Mesendoderm (in vitro differentiated cells): Measurements from ENCODE around the gene PROX2.

Source experiments
- DNase-seq: peaks from one replicate; pipeline ENCODE4 v3.0.0; 2013
- H2AK5ac ChIP-seq: 2 replicates; pipeline ENCODE4 v1.6.1; 2013; ENCODE audit warnings: low read length, inconsistent platforms
- H2BK120ac ChIP-seq: 2 replicates; pipeline ENCODE4 v1.6.1; 2013; ENCODE audit warnings: low read depth, mild to moderate bottlenecking, low read length, moderate library complexity, mixed read lengths
- H2BK15ac ChIP-seq: replicated peaks from 2 replicates; pipeline ENCODE4 v1.6.1; 2013; ENCODE audit warnings: low read depth, mild to moderate bottlenecking, moderate library complexity
- H2BK5ac ChIP-seq: 2 replicates; pipeline ENCODE4 v1.6.1; 2013; ENCODE audit warnings: low read length, inconsistent platforms
- H3K18ac ChIP-seq: 2 replicates; pipeline ENCODE4 v1.6.1; 2013; ENCODE audit warnings: mild to moderate bottlenecking, low read length, mixed read lengths
- H3K23ac ChIP-seq: one replicate; pipeline ENCODE4 v1.6.1; 2013; ENCODE audit warnings: low read length
- H3K27ac ChIP-seq: 2 replicates; pipeline ENCODE4 v1.5.1; 2013; ENCODE audit warnings: low read depth, mild to moderate bottlenecking, inconsistent platforms, low read length, moderate library complexity
- H3K27me3 ChIP-seq: 2 replicates; pipeline ENCODE4 v1.6.1; 2013; ENCODE audit warnings: low read length, control low read depth, mild to moderate bottlenecking, inconsistent platforms; ENCODE audit not compliant: insufficient read depth, poor library complexity
- H3K36me3 ChIP-seq: 2 replicates; pipeline ENCODE4 v1.6.1; 2013; ENCODE audit warnings: low read length, inconsistent platforms; ENCODE audit not compliant: control insufficient read depth, insufficient read depth
- H3K4ac ChIP-seq: one replicate; pipeline ENCODE4 v1.6.1; 2013; ENCODE audit warnings: low read depth, mild to moderate bottlenecking, low read length, moderate library complexity
- H3K4me1 ChIP-seq: 2 replicates; pipeline ENCODE4 v1.6.1; 2013; ENCODE audit warnings: low read depth, low read length, inconsistent platforms; ENCODE audit not compliant: control insufficient read depth
- H3K4me2 ChIP-seq: 2 replicates; pipeline ENCODE4 v1.6.1; 2013; ENCODE audit warnings: low read length
- H3K4me3 ChIP-seq: 2 replicates; pipeline ENCODE4 v1.5.1; 2013; ENCODE audit warnings: mild to moderate bottlenecking, low read length
- H3K56ac ChIP-seq: one replicate; pipeline ENCODE4 v1.6.1; 2013; ENCODE audit warnings: low read length
- H3K79me1 ChIP-seq: 2 replicates; pipeline ENCODE4 v1.6.1; 2013; ENCODE audit warnings: low read length, inconsistent platforms
- H3K79me2 ChIP-seq: 2 replicates; pipeline ENCODE4 v1.6.1; 2013; ENCODE audit warnings: mild to moderate bottlenecking, low read length; ENCODE audit not compliant: control insufficient read depth, insufficient read depth
- H3K9ac ChIP-seq: 2 replicates; pipeline ENCODE4 v1.6.1; 2013; ENCODE audit warnings: low read length, inconsistent platforms
- H4K5ac ChIP-seq: one replicate; pipeline ENCODE4 v1.6.1; 2013; ENCODE audit warnings: low read length
- H4K8ac ChIP-seq: one replicate; pipeline ENCODE4 v1.6.1; 2013; ENCODE audit warnings: low read depth, mild to moderate bottlenecking, control low read depth, low read length, moderate library complexity
- WGBS: extraction: QIAGEN DNeasy Blood & Tissue Kit; methylation state at CpG from one replicate; pipeline ENCODE4 v1.1.7; 2013; ENCODE audit warnings: low lambda C conversion rate, missing lambda C conversion rate; ENCODE audit not compliant: insufficient coverage; ENCODE audit errors: extremely low coverage; 5-methylcytosine and 5-hydroxymethylcytosine counted together

Gene PROX2

DNA sequence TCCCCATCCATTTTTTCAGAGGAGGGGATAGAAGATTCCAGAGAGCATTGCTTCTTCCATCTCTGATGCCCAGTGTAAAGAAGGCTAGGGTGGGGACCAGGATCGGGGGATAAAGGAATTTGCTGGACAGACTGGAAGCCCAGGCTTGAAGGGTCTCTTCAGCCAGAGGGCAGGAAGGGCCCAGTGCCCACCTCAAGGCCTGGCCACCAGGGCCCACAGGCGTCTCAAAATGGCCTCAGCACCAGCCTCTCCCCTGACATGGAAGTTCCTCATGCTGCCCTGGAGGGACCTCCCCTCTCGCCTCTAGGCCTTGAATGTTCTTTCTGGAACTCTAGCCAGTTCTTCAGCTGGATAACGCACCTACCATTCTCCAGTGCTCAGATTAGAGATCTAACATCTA is 44.3 kb upstream of the PROX2 start:
- no CpG with 5 or more reads among the region's 4 CpGs for WGBS
- H3K4ac ChIP-seq: no peak overlapping the region
- H3K4me3 ChIP-seq: no peak overlapping the region
- H2BK120ac ChIP-seq: no peak overlapping the region
- no peak overlapping the region for H2AK5ac ChIP-seq
- no peak overlapping the region for H4K5ac ChIP-seq
- no peaks in the 10 kb centered on the region for H3K79me1 ChIP-seq
- no peaks in the 10 kb centered on the region for H3K36me3 ChIP-seq
- H3K4me2 ChIP-seq: no peak overlapping the region
- no peak overlapping the region for H2BK5ac ChIP-seq
- no peak overlapping the region for H3K56ac ChIP-seq
- no peaks in the 10 kb centered on the region for H3K4me1 ChIP-seq
- no peaks in the 10 kb centered on the region for H3K27me3 ChIP-seq
- H2BK15ac ChIP-seq: no peak overlapping the region
- no peak overlapping the region for H3K18ac ChIP-seq
- no peak overlapping the region for H3K9ac ChIP-seq
- H3K23ac ChIP-seq: no peak overlapping the region
- no peak overlapping the region for H3K27ac ChIP-seq
- H4K8ac ChIP-seq: no peak overlapping the region
- no peaks in the 10 kb centered on the region for H3K79me2 ChIP-seq
- DNase-seq: no peak

DNA sequence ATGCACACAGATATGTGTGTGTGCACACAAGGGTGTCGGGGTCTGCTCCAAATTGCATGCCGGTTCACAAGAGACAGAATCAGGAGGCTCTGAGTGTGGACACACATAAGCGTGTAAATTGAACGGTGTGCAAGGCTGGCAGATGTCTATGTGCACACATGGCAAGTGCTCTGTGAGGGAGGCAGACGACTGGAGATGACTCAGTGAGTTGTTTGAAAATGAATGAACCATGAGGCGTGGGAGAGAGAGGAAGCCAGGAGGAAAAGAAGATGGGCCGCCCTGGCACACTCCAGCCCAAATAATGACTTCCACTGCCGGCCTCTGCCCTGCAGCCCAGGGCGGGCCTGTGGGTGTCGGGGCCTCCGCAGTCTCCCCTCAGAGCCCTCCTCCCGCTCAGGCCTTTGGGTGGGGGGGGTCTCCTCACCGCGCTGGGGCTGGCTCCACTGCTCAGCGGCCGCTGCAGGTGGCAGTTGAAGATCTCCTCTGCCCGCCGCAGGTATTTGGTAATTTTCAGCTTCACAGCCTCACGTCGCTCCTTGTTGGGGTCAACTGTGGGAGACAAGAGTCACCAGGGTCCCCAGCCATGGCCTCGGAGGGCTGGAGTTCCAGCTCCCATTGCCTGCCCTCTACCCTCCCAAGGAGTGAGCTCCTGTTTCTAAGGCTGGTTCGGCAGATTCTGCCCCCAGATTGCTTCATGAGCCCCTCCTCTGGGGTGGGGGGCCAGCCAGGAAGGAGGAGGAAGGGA is 43.6 kb upstream of the PROX2 start:
- Histone ChIP-seq H3K18ac (no peak overlapping the region), H3K9ac (no peak overlapping the region), H3K27me3 (no peaks in the 10 kb centered on the region), H3K4me1 (no peaks in the 10 kb centered on the region), H3K56ac (no peak overlapping the region), H2BK120ac (no peak overlapping the region), H2BK5ac (no peak overlapping the region), H3K4ac (no peak overlapping the region), H3K79me1 (no peaks in the 10 kb centered on the region), H2AK5ac (no peak overlapping the region), H4K5ac (no peak overlapping the region), H3K27ac (no peak overlapping the region), H2BK15ac (no peak overlapping the region), H3K4me2 (no peak overlapping the region), H3K36me3 (no peaks in the 10 kb centered on the region), H4K8ac (no peak overlapping the region), H3K23ac (no peak overlapping the region), H3K4me3 (no peak overlapping the region), H3K79me2 (no peaks in the 10 kb centered on the region)
- WGBS: no CpG with 5 or more reads among the region's 22 CpGs
- DNase-seq: no peak

DNA sequence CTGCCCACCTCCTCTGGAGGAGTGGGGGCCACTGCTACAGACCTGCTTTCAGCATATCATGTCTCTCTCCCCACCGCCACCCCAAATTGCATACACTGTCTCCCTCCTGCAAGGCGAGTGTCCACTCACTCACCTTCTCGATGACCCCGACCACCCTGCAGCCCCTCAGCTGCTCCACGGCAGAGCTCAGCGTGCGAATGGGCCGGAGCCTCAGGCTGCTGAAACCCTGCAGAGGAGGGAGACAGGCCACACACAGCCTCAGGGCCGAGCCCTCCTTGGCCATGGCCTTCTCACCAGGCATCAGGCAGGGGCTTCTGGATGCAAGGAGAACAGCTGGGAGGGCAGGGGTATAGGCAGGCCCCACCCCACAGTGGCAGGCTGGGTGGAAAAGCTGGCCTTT is 42.4 kb upstream of the PROX2 start:
- Histone ChIP-seq H3K4me1 (no peaks in the 10 kb centered on the region), H3K27me3 (no peaks in the 10 kb centered on the region), H3K36me3 (no peaks in the 10 kb centered on the region), H3K4me2 (no peak overlapping the region), H3K9ac (no peak overlapping the region), H2BK15ac (no peak overlapping the region), H3K18ac (no peak overlapping the region), H4K5ac (no peak overlapping the region), H3K23ac (no peak overlapping the region), H2AK5ac (no peak overlapping the region), H3K27ac (no peak overlapping the region), H2BK120ac (no peak overlapping the region), H3K4me3 (no peak overlapping the region), H3K79me1 (no peaks in the 10 kb centered on the region), H3K4ac (no peak overlapping the region), H3K56ac (no peak overlapping the region), H2BK5ac (no peak overlapping the region), H3K79me2 (no peaks in the 10 kb centered on the region), H4K8ac (no peak overlapping the region)
- DNase-seq: no peak
- no CpG with 5 or more reads among the region's 9 CpGs for WGBS

DNA sequence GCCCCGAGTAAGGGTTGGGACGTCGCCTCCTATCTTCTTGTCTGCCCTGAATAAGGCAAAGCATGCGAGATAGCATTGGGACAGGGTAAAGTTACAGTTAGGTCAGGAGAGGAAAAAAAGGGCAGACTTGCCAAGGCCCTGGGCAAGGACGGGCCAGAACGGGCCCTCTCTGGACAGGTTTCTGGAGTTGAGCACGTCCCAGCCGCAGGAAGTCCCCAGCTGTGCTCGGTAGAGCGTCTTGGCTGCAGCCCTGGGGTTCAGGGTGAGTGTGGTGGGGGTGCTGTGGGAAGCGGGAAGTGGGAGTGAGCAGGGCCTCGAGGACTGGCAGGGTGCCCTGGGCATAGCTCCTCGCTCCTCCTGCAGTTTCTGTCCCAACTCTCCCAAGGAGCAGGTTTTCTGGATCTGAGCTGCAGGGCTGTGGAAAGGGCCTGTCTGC is 41.7 kb upstream of the PROX2 start:
- Histone ChIP-seq H2AK5ac (no peak overlapping the region), H2BK15ac (no peak overlapping the region), H3K18ac (no peak overlapping the region), H4K8ac (no peak overlapping the region), H2BK120ac (no peak overlapping the region), H3K79me2 (no peaks in the 10 kb centered on the region), H3K9ac (no peak overlapping the region), H4K5ac (no peak overlapping the region), H3K4me3 (no peak overlapping the region), H3K4ac (no peak overlapping the region), H3K56ac (peak overlapping the region; percentile 25), H3K27ac (no peak overlapping the region), H3K23ac (no peak overlapping the region), H3K27me3 (no peaks in the 10 kb centered on the region), H2BK5ac (no peak overlapping the region), H3K4me1 (no peaks in the 10 kb centered on the region), H3K79me1 (no peaks in the 10 kb centered on the region), H3K4me2 (no peak overlapping the region), H3K36me3 (no peaks in the 10 kb centered on the region)
- no CpG with 5 or more reads among the region's 13 CpGs for WGBS
- DNase-seq: no peak

DNA sequence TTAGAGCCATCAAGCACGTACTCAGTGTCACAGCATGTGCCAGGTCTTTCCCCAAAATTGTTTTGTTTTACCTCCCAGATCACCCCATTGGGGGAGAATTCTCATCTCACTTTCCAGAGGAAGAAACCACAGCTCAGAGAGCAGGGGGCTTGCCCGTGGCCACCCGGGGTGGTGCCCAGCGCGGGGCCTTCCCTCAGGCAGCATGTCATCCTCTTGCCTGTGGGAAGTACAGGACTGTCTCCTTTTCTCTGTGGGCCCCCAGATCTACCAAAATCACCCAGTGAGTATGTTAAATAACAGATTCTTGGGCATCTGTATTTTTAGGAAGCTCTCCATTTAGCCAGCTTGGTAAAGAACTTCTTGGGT is 41.2 kb upstream of the PROX2 start:
- no CpG with 5 or more reads among the region's 5 CpGs for WGBS
- H3K36me3 ChIP-seq: no peaks in the 10 kb centered on the region
- H3K27ac ChIP-seq: no peak overlapping the region
- no peak overlapping the region for H3K56ac ChIP-seq
- no peak overlapping the region for H3K23ac ChIP-seq
- no peaks in the 10 kb centered on the region for H3K4me1 ChIP-seq
- no peak overlapping the region for H2BK15ac ChIP-seq
- no peak overlapping the region for H2AK5ac ChIP-seq
- no peak overlapping the region for H4K5ac ChIP-seq
- no peak overlapping the region for H3K9ac ChIP-seq
- H3K79me1 ChIP-seq: no peaks in the 10 kb centered on the region
- no peak overlapping the region for H3K4me3 ChIP-seq
- DNase-seq: no peak
- no peaks in the 10 kb centered on the region for H3K27me3 ChIP-seq
- H3K18ac ChIP-seq: no peak overlapping the region
- no peaks in the 10 kb centered on the region for H3K79me2 ChIP-seq
- H2BK120ac ChIP-seq: no peak overlapping the region
- H4K8ac ChIP-seq: no peak overlapping the region
- H3K4me2 ChIP-seq: no peak overlapping the region
- H3K4ac ChIP-seq: no peak overlapping the region
- H2BK5ac ChIP-seq: no peak overlapping the region

DNA sequence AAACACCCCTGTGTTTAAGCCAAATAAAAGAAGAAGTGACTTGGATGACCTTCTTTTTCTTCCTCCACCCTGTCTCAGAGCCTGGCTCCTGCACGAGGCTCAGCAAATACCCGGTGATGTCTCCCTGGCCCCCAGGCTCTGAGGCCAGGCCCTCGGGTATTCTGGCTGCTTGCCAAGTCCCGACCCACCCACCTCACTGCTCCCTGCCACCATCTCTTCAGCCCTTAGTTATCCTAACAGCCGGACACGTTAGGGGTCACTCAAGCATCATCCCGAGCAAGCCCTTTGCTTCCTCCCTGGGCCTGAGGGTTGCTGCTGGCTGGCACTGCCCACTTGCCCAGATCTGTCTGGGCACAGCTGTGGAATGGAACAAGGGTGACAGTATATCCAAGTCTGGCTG is 39.9 kb upstream of the PROX2 start:
- no CpG with 5 or more reads among the region's 7 CpGs for WGBS
- H3K56ac ChIP-seq: no peak overlapping the region
- no peak overlapping the region for H4K5ac ChIP-seq
- no peak overlapping the region for H3K4me3 ChIP-seq
- no peak overlapping the region for H2BK120ac ChIP-seq
- no peak overlapping the region for H3K27ac ChIP-seq
- no peak overlapping the region for H3K4me2 ChIP-seq
- no peaks in the 10 kb centered on the region for H3K4me1 ChIP-seq
- H4K8ac ChIP-seq: no peak overlapping the region
- H3K9ac ChIP-seq: no peak overlapping the region
- no peak overlapping the region for H2BK15ac ChIP-seq
- no peaks in the 10 kb centered on the region for H3K79me1 ChIP-seq
- no peak overlapping the region for H3K18ac ChIP-seq
- no peak overlapping the region for H3K23ac ChIP-seq
- no peaks in the 10 kb centered on the region for H3K27me3 ChIP-seq
- H2AK5ac ChIP-seq: no peak overlapping the region
- DNase-seq: no peak
- no peak overlapping the region for H3K4ac ChIP-seq
- no peaks in the 10 kb centered on the region for H3K36me3 ChIP-seq
- no peak overlapping the region for H2BK5ac ChIP-seq
- H3K79me2 ChIP-seq: no peaks in the 10 kb centered on the region
